Activated T-cell treated with anti-CD3 and anti-CD28 coated beads, Interleukin-2, amount 50 U/mL, for 48 hours (primary cell): ENCODE measurements around the gene RNF187.
"Not testable (repeated sequence)": the region's sequence is repeated elsewhere in the genome, so short reads cannot be mapped to it uniquely, and the experiment has no call there.

Experiments
- DNase-seq, 2 experiments: peaks; one replicate each; pipeline ENCODE4 v3.0.0-alpha.2; 2020

Gene RNF187

DNA sequence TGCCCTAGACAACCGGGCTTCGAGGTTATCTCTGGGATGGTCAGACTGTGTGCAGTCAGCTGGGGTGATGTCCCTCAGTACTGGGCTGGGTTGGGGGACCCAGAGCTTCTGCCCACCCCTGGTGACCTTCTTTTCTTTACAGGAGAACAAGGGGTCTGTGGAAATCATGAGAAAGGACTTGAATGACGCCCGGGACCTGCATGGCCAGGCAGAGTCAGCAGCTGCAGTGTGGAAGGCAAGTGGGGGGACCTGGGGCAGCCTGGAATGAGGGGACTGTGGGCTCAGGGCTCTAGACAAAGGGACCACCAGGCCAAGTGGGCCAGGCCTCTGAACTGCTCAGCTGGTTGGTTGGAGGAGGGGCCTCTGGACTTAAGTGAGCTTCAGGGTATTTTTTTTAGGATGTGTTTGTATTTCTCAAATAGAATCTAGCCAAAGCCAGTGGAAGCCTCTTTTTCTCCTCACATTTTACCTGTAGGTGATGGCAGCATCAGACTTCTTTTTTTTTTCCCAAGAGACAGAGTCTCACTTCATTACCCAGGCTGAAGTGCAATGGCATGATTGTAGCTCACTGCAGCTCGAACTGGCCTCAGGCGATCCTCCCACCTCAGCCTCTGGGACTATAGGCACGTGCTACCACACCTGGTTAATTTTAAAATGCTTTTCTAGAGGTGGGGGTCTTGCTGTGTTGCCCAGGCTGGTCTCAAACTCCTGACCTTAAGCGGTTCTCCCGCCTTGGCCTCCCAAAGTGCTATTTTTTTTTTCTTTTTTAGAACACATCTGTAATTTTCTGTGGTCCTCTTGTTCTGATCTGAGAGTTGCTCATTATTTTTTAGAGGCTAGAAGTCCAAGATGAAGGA, 1.9 kb downstream of the RNF187 start:
- no peak for DNase-seq

DNA sequence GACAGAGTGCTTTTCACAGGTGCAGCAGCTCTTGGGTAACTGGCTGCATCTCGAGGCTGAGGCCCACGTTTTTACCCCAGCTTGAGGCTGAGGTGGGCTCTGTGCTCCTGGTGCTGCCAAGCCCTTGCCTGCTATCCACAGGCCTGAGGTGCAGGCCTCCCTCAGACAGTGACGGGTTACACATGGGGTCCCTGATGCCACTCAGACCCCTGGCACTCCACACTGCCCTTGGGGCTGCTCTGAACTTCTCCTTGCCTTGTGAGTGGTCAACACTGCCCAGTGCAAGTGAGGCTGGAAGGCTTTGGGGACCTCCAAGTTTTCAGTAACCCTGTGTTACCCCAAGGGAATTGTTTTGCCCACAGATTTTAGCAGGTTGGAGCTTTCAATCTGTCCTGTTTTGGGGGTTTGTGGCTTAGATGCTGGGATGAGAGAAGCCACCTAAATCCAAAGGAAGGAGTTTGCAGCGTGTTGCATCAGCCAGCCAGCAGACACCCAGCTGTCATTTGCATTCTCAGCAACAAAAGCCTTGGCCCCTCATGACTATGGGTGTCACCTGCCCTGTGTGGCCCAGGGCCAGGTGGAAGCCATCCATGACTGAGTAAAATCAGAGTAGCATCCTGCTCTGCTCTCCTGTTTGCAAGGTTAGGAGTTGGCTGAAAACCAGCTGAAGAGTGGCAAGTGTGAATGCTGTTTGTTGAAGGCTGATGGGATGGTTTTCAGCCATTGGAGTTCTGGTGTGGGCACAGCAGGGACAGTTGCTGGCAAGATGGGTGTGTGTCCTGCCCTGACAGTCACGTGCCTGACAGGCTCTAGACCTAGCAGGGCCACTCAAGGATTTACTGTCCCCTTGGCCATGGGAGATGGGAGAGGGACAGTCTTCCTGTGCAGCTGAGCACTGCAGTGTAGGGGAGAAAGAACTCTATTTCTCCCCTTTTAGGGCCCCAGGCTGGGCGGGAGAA, 3.2 kb downstream of the RNF187 start:
- DNase-seq: no peak

DNA sequence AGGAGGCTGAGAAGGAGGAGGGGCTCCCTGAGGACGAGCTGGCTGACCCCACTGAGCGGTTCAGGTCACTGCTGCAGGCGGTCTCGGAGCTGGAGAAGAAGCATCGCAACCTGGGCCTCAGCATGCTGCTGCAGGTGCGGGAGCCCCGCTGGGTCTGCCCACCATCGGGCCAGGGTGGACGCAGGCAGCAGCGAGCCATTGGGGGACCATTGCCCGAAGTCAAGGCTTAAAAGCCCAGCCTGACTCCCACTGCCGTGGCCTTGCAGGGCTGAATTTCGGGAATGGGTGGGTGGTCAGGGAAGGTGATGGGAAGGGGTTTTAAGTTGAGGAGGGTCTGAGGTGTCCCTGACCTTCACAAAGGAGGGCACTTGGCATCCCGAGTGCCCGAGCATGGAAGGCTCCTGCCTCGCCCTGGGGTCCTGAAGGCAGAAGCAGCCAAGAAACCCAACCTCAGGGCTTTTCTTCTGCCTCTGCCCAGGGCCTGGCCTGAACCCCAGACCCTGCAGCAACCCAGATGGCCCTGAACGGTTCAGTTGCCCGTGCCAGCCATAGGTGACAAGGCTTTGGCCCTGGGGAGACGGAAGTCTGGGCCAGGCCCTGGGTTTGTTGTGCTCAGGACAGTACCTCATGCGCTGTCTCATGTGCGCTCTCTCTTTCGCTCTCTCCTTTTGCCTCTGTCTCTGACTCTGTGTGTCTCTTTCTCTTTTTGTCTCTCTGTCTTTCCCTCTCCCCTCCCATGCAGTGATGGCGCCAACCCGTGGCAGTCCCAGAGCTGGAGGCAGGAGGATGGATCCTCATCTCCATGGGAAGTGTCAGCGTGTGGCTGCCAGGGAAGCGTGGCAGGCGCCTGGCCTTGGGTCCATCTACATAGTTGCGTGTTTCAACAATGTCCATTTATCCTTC, 6.2 kb downstream of the RNF187 start:
- no peak for DNase-seq

DNA sequence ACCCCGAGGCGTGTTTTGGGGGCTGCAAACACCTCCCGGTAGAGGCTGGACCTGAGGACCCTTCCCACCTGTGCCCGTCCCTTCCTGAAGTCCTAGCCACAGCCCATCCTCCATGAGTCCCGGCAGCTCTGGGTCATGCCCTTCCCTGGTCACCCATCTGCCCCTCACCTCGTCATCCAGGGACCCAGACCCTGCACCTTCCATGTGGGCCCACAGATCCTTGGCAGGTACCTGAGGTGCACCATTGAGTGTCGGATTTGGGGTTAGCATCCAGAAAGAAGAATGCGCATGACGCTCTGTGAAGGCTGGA, 6.8 kb downstream of the RNF187 start:
- DNase-seq: no peak

DNA sequence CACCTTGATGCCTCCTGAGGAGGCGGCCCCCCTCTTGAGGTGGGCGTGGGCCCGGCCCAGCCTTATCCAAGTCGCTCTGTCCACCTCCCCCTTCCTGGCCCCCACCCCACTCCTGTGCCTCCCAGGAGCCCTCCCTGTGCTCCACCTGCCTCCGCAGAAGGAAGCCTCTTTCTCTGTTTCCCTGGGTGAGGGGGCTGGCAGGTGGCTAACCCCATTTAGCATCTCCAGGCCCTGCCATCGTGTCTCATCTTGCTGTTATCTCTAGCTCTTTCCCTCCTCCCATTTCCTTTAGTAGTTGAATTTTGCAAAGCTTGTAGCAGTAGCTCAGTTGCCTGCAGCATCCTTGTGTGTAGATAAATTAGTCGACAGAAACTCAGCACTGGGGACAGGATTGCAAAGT, 7.2 kb downstream of the RNF187 start:
- DNase-seq: no peak

DNA sequence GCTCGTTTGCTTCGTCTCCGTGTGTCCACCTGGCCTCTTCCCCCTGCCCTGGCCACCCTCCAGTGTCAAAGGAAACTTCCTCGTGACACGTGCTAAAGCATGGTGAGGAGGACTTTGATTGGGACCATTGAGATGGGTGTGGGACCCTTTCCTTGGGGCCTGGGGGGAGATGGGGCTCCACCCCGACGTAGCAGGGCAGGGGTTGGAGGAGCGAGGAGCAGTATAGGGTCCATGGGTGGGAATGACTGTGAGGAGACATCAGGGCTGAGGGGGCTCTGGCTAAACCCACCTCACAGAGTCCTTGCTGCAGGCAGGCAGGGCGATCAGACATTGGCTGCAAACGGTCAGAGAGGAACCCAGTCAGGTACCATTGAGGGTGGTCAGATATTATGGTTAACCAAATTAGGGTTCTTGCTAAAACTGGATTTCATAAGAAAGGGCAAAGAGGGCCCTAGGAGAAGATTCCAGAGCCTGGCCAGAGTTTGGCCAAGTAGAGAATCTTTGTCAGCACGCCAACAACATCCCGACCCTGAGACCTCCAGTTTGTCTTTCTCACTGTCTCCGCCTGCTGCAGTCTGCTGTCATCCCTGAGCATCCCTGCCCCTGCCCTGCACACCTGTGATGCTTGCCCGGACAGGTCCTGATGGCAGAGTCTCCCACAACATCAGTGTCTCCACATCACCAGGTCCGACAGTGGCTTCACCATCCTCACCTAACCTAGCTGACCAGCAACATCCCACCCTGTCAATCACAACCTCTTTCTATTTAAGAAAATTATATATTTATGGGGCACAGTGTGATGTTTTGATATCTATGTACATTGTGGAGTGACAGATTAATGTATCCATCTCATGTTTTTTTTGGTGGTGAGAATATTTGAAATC, 8.0 kb downstream of the RNF187 start:
- no peak for DNase-seq

DNA sequence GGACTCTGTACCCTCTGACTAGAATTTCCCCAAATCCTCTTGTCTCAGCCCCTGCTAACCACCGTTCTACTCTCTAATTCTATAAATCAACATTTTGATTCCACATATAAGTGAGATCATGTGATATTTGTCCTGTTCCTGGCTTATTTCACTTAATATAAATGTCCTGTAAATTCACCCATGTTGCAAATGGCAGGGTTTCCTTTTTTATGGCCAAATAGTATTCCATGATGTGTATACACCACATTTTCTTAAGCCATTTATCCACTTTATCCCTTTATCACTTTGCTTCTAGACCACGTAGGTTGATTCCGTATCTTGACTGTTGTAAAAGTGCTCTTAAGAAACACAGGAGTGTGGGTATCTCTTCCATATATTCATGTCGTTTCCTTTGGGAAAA, 8.9 kb downstream of the RNF187 start:
- DNase-seq: no peak

DNA sequence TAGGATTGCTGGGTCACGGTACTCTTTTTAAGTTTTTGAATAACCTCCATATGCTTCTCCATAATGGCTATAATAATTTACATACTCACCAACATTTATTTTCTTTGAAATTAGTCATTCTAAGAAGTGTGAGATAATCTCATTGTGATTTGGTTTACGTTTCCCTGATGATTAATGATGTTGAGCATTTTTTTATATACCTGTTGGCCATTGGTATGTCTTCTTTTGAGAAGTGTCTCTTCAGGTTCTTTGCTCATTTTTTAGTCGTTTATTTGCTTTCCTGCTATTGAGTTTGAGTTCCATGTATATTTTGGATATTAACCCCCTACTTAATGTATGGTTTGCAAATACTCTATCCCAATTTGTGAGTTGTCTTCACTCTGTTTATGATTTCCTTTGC, 9.3 kb downstream of the RNF187 start:
- no peak for DNase-seq

DNA sequence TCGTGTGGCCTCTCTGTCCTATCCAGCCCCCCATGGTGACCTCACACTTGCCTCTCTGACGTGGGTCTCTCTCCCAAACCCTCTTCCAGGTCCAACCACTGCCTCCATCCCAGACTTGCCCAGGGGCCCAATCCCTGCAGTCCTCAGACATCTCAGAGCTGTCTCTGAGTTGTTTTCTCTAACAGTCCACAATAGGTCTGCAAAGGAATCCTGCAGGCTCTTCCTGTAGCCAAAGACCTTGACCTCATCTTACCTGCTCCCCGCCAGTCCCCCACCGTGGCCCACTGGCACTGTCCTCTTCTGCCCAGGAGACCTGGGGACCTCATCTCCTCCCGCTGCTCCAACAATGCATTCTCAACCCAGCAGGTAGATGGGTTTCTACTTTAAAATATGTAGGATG, 10.0 kb downstream of the RNF187 start:
- no peak for DNase-seq

DNA sequence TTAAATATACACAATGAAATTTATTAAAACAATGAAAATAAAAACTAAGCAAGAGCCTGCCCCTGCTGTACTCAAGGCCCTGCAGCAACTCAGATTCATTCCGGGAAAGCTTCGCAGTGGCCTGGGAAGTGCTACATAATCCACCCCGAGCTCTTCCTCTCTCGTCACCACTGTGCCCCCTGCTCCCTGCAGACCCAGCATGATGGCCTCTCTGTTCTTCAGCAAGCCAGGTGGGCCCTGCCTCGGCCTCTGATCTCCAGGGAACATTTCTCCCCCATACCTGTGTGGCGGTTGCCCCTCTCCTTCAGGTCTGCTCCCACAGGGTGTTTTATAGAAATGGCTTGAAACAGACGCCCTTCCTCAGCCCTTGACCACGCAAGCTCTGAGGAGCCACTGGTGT, 10.6 kb downstream of the RNF187 start:
- peak in 1 of 2 experiments; percentile 10 for DNase-seq

DNA sequence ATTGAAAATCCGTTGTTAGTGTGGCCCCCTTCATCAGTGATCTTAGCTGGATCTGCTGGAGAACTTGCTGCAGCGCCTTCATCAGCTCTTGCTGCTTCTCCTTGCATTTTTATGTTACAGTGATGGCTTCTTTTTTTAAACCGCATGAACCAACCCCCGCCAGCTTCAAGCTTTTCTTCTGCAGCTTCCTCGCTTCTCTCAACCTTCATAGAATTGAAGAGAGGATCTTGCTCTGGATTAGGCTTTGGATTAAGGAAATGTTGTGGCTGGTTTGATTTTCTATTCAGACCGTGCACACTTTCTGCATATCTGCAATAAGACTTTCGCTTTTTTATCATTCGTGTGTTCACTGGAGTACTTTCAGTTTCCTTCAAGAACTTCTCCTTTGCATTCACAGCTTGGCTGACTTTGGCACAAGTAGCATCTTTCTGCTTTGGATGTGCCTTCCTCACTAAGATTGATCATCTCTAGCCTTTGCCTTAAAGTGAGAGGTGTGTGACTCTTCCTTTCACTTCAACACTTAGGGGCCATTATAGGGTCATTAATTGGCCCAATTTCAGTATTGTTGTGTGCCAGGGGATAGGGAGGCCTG, 13.1 kb downstream of the RNF187 start:
- DNase-seq: peak in 1 of 2 experiments; percentile 12

DNA sequence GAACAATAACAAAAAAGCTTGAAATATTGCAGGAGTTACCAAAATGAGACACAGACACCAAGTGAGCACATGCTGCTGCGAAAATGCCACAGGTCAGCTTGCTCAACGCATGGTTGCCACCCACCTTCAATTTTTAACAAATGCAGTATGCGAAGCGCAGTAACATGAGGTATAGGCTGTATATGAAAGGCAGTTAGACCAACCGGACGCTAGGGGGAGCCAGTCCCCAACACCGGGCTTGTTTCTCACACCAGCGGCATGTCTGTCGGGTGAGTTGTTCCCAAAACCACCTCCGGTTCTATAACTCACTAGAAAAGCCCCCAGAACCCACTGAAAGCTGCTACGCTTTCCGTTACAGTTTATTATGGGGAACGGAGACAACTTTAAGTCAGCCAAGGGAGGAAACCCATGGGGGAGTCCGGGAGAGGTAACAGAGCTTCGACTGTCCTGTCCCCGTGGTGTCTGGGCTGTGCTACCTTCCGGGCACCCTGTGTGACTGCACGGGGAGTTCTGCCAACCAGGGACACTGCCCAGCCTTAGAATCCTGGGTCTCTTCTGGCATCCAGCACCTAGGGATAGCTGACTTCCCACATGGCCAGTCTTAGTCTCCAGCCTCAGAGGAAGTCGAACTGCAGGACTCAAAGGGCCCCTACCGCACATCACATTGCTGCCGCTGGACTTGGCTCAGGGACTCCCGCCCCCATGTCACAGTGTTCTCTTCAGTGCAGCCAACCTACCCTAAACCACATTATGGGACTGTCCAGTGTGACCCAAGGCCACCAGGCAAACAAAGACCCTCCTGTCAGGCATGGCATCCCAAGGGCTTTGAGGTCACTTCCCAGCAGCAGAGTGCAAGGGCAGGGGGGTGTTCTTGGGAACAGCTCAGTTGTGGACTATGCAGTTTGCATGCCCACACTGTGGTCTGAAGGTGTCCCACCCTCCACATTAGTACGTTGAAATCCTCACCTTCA, 14.0 kb downstream of the RNF187 start:
- peak; percentile 90 to 94 for DNase-seq

DNA sequence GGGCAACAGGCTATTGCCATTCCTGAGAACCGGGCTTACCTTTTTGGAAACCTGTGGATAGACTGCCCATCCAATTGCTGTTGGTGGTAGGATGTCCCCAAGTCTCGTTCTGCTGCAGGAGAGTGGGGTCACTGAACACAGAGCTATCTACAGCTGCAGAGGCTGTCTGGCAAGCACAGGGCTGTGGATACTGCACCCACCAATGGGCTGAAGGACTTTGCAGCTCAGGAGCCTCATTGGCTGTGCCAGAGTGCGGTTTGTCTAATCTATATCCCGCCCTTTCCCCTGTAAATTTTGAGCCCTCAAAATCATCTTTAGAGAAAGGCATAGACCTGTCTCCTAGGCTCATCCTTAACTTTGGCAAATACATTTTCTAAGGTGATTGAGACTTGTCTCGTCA, 15.3 kb downstream of the RNF187 start:
- DNase-seq: peak in 1 of 2 experiments; percentile 9

DNA sequence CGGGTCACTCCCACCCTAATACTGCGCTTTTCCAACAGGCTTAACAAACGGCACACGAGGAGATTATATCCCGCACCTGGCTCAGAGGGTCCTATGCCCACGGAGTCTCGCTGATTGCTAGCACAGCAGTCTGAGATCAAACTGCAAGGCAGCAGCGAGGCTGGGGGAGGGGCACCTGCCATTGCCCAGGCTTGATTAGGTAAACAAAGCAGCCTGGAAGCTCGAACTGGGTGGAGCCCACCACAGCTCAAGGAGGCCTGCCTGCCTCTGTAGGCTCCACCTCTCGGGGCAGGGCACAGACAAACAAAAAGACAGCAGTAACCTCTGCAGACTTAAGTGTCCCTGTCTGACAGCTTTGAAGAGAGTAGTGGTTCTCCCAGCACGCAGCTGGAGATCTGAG, 18.8 kb downstream of the RNF187 start:
- DNase-seq: not testable (repeated sequence)

DNA sequence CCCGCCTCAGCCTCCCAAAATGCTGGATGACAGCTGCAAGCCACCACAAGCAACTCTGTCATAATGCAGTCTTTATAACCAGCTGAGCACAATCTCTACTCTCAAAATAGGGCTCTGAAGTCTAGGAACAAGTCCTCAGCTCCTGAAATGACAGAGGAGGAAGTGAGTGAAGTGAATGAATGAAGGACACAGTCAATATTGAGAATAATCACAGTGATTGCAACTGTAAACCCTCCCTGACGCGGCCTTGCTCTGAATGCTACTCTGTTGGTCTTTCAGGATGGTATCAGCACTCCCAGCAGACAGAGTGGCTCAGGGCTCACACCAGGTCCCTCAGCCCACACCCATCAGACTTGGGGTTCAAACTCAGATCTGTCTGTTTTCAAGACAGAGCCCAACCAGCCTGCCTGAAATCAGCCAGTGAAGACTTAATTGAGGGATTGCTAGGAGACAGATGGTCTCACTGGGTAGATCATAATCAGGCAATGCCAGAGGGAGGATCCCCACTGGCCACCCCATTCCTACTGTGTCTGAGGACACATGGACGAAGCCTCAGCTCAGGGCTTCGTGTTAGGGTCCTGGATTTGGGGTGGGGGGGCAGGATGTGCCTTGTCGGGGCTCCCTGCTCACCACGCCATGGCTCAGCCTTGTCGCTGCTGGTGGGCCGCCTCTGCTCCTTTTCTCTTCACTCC, 20.9 kb downstream of the RNF187 start:
- DNase-seq: peak in 1 of 2 experiments; percentile 13

DNA sequence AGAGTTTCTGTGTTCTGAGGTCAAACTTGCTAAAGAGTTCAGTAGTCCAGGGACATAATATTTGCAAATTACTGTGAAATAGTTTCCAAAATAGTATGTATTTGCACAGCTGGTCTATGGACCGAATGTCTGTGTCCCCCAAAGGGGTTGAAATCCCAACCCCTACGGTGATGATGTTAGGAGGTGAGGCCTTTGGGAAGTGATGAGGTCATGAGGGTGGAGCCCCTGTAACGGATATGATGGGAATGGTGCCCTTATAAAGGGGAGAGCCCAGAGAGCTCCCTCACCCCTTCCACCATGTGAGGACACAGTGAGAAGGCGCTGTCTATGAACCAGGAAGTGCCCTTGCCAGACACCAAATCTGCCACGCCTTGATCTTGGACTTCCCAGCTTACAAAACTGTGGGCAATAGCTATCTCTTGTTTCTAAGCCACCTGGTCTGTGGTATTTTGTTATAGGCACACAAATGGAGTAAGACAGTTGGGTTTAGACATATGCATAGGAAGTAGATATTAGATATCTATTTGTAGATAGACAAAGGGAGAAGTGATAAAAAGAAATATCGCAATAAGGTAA, 21.7 kb downstream of the RNF187 start:
- DNase-seq: peak in 1 of 2 experiments; percentile 12

DNA sequence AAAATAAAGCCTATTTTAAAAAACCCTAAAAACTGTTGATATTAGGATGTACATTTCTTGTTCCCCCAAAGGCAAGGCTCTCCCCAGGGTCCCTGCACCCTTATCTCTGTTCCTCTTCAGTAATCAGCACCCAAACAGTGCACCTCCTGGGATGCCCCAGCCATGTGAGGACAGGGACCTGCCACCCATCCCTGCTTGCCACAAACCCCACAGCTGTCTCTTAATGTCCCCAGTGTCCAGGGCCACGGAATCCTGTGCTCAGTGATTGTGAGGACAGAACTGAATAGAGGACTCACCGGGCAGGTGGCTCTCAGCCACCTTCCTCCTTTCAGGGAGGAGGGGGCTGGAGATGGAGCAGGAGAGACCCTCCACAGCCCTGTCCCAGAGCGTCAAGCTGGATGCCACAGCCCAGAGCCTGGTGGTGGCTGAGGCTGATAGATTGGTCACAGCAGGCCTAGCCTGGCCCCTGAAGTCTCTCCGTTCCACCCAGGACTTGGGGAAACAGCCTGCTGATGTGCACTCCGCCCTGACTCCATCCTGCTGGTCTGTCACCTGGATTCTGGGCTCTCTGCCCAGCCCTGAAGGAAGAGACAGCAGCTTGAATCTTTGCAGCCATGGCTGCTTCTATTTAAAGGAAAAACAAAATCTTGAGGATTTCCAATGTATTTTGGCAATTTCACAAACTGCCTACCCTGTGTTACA, 23.1 kb downstream of the RNF187 start:
- peak in 1 of 2 experiments; percentile 2 for DNase-seq

DNA sequence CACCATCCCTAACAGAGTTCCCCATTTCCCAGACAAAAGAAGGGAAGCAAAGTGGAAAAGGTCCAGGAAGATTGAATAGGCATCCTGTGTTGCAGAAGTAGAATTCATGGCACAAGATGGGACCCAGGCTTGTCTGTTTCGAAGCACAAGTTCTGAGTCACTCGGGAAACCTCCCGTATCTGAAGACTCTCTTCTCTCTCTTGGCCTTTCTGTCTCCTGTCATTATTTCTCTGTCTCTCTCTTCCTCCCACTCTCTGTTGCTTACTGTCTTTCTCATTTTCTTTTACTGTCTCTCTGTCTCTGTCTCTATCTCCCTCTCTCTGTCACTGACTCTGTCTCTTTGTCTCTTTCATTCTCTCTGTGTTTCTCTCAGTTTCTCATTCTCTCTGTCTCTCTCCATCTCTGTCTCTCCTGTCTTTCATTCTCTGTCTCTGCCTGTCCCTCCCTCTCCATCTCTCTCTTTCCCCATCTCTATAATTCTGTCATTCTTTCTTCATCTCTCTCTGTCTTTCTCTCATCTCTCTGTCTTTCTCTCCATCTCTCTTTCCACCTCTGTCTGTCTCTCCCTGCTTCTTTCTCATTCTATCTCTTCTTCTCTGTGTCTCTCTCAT, 23.7 kb downstream of the RNF187 start:
- DNase-seq: no peak
